Mesothelial cell of epicardium (in vitro differentiated cells): Measurements from ENCODE around the gene IMPDH1. TPM values are rescaled to one million over a fixed set of nuclear protein-coding genes. Genes with fewer than 3 reads are reported as not detected.

Source experiments
- DNase-seq, 2 experiments: peaks; one replicate each; pipeline ENCODE4 v3.0.0; 2021; ENCODE audit warnings: low spot score in 2 of 2; ENCODE audit not compliant: unreplicated experiment in 2 of 2
- H3K27ac Mint-ChIP-seq: 2 replicates; pipeline ENCODE4 v1.8.0; 2021; ENCODE audit warnings: mixed read lengths
- H3K27me3 Mint-ChIP-seq: 2 replicates; pipeline ENCODE4 v1.8.0; 2021; ENCODE audit warnings: low read depth, mixed read lengths
- H3K36me3 Mint-ChIP-seq: 2 replicates; pipeline ENCODE4 v1.8.0; 2021; ENCODE audit warnings: mixed read lengths
- H3K4me1 Mint-ChIP-seq: 2 replicates; pipeline ENCODE4 v1.8.0; 2021; ENCODE audit warnings: mixed read lengths
- H3K4me3 Mint-ChIP-seq: 2 replicates; pipeline ENCODE4 v1.8.0; 2021; ENCODE audit warnings: mild to moderate bottlenecking, moderate library complexity, mixed read lengths
- H3K9me3 Mint-ChIP-seq: 2 replicates; pipeline ENCODE4 v1.8.0; 2021; ENCODE audit warnings: mixed read lengths
- total RNA-seq: library from RNA; stranded (reverse); gene quantifications from 3 replicates; pipeline ENCODE4 v1.2.1, GENCODE V29; 2021
- TF ChIP-seq, protein P1 (sequence below): fragments of 200-600 bp; sonication (generic); IDR thresholded peaks from one replicate; pipeline ENCODE4 v1.5.0; 2021; ENCODE audit warnings: antibody characterized with exemption; ENCODE audit not compliant: unreplicated experiment

The IMPDH1 gene
- total RNA-seq, 1 donor from 2014 or later = 39.3 TPM

DNA sequence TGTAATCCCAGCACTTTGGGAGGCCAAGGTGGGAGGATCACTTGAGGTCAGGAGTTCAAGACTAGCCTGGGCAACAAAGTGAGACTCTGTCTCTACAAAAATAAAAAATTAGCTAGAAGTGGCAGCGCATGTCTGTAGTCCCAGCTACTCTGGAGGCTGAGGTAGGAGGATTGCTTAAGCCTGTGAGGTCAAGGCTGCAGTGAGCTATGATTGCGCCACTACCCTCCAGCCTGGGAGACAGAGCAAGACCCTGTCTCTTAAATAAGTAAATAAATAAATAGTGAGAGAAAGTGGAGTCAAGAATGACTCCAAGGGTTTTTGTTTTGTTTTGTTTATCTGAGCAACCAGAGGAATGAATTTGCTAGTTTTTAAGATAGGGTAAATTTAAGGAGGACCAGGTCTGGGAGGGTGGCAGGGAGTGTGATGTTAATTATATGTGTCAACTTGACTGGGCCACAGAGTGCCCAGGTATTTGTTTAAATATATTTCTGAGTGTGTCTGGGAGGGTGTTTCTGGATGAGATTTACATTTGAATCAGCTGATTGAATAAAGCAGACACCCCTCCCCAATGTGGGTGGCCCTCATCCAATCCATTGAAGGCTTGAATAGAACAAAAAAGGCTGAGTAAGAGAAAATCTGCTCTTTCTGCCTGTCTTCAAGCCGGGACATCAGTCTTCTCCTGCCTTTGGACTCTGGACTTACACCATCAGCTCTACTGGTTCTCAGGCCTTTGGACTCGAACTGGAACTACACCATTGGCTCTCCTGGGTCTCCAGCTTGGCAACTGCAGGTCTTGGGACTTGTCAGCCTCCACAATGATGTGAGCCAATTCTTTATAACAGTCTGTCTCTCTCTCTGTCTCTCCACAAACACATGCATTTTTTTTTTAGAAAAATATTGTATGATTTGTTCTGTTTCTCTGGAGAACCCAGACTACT, 23.5 kb downstream of the IMPDH1 start:
- DNase-seq = no peak
- H3K36me3 Mint-ChIP-seq = no peaks in the 10 kb centered on the region
- peaks cover 2% of the 10 kb centered on the region for H3K4me1 Mint-ChIP-seq
- TF ChIP-seq, protein P1, sequence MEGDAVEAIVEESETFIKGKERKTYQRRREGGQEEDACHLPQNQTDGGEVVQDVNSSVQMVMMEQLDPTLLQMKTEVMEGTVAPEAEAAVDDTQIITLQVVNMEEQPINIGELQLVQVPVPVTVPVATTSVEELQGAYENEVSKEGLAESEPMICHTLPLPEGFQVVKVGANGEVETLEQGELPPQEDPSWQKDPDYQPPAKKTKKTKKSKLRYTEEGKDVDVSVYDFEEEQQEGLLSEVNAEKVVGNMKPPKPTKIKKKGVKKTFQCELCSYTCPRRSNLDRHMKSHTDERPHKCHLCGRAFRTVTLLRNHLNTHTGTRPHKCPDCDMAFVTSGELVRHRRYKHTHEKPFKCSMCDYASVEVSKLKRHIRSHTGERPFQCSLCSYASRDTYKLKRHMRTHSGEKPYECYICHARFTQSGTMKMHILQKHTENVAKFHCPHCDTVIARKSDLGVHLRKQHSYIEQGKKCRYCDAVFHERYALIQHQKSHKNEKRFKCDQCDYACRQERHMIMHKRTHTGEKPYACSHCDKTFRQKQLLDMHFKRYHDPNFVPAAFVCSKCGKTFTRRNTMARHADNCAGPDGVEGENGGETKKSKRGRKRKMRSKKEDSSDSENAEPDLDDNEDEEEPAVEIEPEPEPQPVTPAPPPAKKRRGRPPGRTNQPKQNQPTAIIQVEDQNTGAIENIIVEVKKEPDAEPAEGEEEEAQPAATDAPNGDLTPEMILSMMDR = no peak
- no peaks in the 10 kb centered on the region for H3K9me3 Mint-ChIP-seq
- H3K27me3 Mint-ChIP-seq = peaks cover 5% of the 10 kb centered on the region
- H3K4me3 Mint-ChIP-seq = no peak overlapping the region
- H3K27ac Mint-ChIP-seq = no peak overlapping the region

DNA sequence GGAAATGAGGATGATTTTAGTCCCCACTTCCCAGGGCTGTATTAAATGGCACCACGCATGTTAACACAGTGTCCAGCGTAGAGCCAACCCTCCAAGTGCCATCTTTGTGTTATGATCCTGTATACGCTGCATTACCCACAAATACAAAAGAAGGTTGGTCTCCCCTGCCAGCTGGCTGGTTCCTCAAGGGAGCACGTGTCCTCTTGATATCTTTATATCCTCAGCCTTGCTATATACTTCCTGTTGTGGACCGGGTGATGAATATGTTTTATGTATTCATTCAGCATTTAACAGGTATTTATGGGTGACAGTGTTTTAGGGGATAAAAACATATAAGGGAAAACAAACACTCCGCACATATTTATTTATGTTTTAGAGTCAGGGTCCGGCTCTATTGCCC, 25.1 kb downstream of the IMPDH1 start:
- Mint-ChIP-seq H3K4me3 (no peak overlapping the region), H3K27ac (no peak overlapping the region), H3K36me3 (no peaks in the 10 kb centered on the region), H3K4me1 (peaks cover 16% of the 10 kb centered on the region), H3K9me3 (no peaks in the 10 kb centered on the region), H3K27me3 (peaks cover 5% of the 10 kb centered on the region)
- TF ChIP-seq, protein P1 = no peak
- no peak for DNase-seq

DNA sequence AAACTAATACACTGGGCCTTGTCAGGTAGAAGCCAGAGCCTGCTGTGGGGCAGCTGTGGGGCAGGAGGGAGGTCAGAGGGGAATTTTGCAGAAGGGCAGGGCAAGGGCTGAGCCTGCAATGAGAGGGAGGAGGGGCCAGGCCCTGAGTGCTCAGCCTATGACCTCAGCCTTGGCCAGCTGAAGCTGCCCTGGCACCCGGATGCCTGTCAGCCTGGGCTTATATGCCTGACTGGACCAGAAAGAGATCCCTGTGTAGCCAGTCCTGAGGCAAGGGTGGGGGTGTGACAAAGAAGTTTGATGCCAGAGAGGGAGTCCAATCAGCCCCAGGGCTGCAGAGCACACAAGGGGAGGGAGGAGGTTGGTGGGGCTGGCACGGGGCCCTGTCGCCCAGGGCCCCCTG, 26.0 kb downstream of the IMPDH1 start:
- Mint-ChIP-seq H3K27ac (no peak overlapping the region), H3K9me3 (no peaks in the 10 kb centered on the region), H3K4me1 (peaks cover 20% of the 10 kb centered on the region), H3K36me3 (no peaks in the 10 kb centered on the region), H3K27me3 (peaks cover 5% of the 10 kb centered on the region), H3K4me3 (no peak overlapping the region)
- TF ChIP-seq, protein P1 = no peak
- DNase-seq = no peak

DNA sequence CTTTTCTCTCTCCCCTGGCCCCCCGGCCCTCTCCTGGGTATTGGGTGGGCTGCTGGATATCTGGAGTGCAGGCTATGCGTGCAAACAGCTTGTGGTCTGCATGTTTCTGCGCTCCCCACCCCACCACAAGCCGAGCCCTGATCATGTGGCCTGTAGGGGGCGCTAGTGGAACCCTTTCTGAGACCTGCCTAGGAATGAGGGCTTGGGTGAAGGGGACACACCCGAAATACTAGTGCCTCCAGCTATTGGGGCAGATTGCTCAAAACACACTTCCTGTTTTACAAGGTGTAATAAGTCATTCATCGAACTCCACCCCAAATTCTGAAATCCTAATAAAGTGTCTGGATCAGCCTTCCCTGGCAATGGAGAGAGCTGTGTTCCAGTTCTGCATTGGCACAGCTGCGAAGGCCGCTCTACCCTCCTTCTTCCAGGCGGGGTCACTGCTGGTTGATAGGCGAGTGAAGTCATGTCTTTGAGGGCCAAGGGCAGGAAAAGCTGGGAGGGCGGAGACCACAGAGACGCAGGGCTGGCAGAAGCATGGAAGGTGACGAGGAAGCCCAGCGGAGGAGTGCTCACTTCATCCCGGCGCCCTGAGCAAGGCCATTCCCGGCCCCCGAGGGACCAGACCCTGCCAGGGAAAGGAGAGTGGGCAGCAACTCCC, 28.5 kb downstream of the IMPDH1 start:
- Mint-ChIP-seq H3K9me3 (no peaks in the 10 kb centered on the region), H3K27ac (no peak overlapping the region), H3K4me3 (no peak overlapping the region), H3K36me3 (no peaks in the 10 kb centered on the region), H3K4me1 (peaks cover 23% of the 10 kb centered on the region), H3K27me3 (no peaks in the 10 kb centered on the region)
- TF ChIP-seq, protein P1 = peak; percentile 63
- DNase-seq = no peak

DNA sequence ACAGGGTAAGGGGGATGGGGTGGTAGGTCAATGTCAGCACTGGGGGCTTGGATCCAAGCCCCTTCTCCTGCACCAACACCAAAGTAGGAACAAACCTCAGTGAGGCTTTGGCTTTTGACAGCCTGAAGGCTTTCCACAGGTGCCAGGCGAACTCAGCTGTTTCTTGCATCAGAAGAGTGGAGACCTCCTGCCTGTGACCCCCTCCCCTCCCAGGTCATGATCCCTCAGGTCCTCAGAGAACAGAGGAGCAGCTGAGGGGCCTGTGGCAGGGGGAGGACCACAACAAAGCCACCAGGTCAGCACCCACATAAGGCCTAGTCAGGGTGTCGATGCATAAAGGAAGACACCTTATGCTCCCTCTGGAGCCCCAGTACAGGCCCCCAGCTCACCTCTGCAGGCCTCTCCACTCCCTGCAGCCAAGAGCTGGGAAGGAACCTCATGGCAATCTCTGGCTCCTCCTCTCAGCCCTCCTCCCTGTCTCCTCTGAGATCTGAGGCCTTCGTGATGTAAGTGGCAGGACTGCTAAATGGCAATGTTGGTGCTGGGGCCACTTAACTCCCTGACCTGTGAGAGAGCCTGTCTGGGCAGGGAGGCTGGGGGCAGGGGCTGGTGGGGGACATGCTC, 29.2 kb downstream of the IMPDH1 start:
- no peaks in the 10 kb centered on the region for H3K9me3 Mint-ChIP-seq
- peaks cover 23% of the 10 kb centered on the region for H3K4me1 Mint-ChIP-seq
- TF ChIP-seq, protein P1 = no peak
- H3K4me3 Mint-ChIP-seq = no peak overlapping the region
- no peaks in the 10 kb centered on the region for H3K36me3 Mint-ChIP-seq
- H3K27ac Mint-ChIP-seq = no peak overlapping the region
- no peak for DNase-seq
- H3K27me3 Mint-ChIP-seq = no peaks in the 10 kb centered on the region
